Iris pigment epithelial cell (primary cell): Measurements from ENCODE around the gene LRRC3.
"Not testable (repeated sequence)": the region's sequence is repeated elsewhere in the genome, so short reads cannot be mapped to it uniquely, and the experiment has no call there.

Source experiments
- DNase-seq: peaks from one replicate; pipeline ENCODE4 v3.0.0-alpha.2; 2011; ENCODE audit warnings: low read depth

LRRC3 gene

GRCh38 chr21:44479556-44480199 lies 24.4 kb downstream of the LRRC3 start:
- DNase-seq, result not testable (repeated sequence)

DNA sequence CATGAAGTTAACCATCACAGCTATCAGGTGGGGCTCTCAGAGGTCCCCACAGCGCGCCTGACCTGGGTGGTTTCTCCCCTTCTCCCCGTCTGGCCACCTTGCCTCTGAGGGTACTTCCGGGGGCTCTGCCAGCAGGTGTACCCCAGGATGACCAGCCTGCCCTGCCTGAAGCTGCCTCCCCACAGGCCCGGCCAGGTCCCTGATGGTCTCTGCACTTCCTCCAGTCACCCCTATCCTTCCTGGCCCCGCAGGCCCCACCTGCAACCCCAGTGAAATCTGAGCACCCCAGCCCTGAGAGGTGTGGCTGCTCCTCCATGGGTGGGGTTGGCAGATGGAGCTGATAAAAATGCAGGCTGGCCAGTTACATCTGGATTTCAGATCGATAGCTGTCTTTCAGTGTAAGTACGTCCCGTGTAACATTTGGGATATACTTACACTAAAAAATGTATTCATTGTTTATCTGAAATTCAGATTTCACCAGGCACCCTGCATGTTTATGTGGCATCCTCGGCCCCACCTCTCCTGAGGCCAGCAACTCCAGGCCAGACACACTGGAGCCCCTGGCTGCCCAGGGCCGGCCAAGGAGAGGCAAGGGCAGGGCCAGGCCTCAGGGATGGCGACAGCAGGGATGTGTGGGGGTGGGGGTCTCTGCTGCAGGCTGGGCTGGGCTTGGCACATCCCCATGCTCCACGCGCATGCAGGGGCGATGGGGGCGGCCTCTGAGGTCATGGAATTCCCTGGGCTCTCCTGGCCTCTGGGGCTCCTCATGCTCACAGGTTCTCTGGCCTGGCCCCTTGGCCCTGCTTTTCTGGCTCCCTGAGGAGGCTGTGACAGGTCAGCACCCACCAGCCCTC lies 25.1 kb downstream of the LRRC3 start:
- DNase-seq, result no peak

- DNase-seq, result no peak
These were observed 27.4 kb downstream of the LRRC3 start for GRCh38 chr21:44482581-44483287.

DNA sequence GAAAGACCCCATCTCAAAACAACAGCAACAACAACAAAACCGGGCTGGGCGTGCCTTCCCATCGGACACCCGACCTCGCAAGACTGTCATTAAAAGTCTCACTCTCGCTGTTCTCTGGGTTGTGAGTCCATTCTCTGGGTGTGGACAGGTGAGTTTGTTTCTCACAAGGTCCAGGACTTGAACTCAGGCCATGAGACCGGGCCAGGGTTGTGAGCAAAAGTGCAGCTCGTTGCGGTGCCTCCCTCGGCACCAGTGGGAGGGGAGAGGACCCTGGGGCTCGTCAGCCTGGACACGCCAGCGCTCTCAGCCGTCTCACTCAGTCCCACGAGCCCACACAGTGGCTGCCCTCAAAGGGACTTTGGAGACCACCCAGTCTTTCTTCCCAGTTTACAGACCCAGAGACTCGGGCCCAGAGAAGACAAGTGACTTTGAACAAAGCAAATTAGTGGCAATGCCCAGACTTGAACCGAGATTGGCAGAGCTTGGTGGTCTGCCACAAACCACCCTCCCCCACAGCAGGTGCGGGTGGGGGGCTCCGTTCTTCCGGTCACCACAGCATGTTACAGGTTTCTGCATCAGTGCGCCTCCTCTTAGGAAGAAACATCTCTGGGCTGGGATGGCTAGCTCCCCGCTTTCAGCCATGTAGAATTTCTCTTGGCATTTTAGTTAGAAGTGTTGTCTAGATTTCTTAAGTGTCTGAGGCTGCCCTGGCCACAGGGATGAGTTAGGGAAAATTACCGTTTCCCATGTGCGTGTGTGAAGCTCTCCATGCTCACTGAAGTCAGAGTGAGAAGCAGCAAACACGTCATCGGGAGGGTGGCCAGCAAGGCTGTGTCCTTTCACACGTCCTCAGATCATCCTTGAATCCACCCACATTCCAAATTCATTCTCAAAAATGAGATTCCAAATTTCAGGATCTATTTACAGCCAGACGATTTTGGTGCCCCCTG lies 28.3 kb downstream of the LRRC3 start:
- no peak for DNase-seq

DNA sequence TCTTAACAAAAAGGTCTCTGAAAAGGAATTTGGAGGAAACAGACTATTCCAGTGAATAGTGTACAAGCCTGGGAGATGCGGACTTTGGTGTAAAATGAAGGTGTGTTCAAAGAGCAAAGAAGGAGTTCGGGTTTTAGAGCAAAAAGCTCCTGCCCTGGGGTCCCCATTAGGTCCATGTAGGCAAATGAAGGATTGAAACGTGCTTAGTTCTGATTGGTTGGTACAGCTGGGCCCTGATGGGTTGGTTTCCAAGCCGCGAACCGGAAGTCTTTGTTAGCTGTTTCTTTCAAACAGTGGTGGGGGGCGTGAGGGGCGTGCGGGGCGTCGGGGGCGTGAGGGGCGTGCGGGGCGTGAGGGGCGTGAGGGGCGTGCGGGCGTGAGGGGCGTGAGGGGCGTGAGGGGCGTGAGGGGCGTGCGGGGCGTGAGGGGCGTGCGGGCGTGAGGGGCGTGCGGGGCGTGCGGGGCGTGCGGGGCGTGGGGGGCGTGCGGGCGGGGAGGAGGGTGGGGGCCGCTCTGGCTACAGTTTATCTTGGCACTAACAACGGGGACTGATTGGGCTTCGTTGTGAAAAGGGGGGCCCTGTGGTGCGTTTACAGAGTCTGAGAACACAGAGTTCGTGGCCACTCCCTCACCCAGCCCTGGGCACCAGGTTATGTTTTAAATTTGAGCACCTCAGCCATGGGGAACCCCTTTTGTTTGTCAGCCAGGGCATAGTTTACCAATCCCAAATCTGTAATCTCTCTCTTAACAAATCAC lies 29.4 kb downstream of the LRRC3 start:
- no peak for DNase-seq

- peak; percentile 46 for DNase-seq
These were observed 30.0 kb downstream of the LRRC3 start for GRCh38 chr21:44485254-44485793.

GRCh38 chr21:44485796-44486195 lies 30.5 kb downstream of the LRRC3 start:
- DNase-seq, result no peak

- no peak for DNase-seq
These were observed 31.0 kb downstream of the LRRC3 start for GRCh38 chr21:44486302-44486701.

GRCh38 chr21:44487831-44488230 lies 32.5 kb downstream of the LRRC3 start:
- peak; percentile 50 for DNase-seq

GRCh38 chr21:44489962-44490361 lies 34.7 kb downstream of the LRRC3 start:
- no peak for DNase-seq

- no peak for DNase-seq
These were observed 35.1 kb downstream of the LRRC3 start for GRCh38 chr21:44490405-44490804.

GRCh38 chr21:44490816-44491215 lies 35.5 kb downstream of the LRRC3 start:
- DNase-seq, result no peak

DNA sequence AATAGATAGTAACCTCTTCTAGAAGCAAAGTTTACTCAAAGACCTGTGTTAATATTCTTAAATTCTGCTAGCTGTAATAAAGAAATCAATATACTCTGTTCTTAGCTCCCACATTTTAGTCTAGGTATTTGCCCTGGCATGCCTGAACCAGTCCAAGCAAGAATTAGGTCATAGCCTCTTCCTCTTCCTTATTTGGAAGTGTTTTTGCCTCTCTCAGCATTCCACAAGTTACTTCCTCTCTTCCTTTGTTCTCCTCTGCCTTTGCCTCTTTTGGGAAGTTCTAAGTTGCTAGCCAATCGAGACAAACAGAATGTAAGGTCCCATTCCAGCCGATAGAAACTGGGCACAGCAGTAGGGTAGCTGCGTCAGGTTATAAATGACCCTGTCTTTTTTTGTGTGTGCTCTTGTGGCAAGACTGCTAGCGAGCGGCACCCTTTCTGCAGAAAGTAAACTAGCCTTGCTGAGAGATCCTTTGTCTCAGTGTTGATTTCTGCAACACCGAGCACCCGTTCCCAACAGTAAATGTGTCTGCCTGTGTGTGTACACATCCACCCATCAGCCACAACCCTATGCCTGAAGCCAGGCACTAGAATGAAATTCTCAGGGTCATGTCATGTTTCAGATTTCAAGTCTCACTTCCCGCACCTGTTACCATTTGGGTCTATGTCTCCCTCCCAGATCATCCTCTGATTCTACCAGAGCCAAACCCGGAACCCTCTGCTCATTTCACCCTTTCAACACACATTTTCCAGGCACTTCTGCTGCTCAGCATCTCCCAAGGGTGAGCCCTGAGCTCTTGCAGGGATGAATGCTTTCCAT lies 37.5 kb downstream of the LRRC3 start:
- no peak for DNase-seq

GRCh38 chr21:44494418-44494817 lies 39.1 kb downstream of the LRRC3 start:
- no peak for DNase-seq

DNA sequence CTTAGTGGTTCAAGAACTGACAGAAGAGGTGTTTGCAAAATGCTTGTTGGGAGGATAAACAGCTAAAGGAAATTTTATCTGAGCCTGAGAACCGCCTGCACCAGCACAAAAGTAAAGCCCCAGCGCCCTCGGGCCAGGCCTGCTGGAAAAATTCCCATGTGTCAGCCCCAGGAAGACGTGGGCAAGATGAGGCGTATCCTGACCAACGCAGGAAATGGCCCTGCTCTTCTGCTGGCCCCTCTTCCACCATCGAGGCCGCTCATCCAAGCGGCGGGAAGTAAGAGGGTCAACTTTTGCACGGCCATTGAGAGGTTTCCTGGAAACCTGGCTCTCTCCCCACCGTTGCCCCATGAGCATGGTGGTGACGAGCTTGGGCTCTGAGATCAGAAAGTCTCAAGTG lies 39.6 kb downstream of the LRRC3 start:
- DNase-seq, result no peak

- no peak for DNase-seq
These were observed 40.6 kb downstream of the LRRC3 start for GRCh38 chr21:44495611-44496563.

DNA sequence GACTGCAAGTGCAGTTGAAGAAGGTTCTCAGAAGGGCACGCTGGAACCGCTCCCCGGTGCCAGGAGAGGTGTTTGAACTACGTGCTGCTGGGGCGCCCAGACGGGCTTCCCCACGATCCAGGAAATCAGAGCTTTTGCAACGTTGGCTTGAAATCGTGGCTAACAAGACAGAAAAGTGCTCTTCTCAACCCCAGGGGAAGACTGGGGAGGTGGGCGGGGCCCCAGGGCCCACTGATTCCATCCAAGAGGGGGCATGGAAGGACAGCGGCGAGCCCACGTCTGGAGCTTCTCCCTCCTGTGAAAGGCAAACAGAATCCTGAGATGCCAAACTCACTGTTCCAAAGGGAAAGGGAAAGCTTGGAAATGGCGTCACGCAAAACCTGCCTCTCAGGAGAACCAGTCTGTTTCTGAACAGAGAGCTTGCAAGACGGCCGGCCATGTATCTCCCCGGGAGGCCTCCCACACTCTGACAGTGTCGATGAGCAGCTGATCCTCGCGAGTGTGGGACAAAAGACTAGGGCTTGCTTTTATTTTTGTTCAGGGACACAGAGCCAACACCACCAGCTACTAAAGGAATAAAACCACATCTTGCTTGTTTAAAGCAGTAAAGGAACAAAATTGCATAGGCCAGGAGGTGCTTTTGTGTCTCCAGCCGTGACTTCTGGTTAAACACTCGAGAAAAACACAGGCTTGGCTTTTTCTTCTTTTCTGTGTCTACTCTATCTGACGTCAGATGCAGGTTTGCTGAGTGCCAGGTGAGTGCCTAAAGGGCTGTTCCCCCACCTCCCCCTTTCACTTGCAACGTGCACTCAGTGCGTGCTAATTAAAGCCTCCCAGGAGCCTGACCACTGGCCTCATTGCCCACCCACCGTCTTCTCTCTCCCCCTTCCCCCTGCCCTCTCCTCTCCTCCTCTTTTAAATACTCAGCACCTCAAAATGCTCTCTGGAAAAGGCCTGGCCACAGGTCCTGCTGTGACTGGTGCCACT lies 41.5 kb downstream of the LRRC3 start:
- DNase-seq, result no peak
